K562 (cell line): ENCODE measurements around the gene GSX2. TPM values are rescaled to one million over a fixed set of nuclear protein-coding genes. Genes with fewer than 3 reads are reported as not detected.

Source experiments
- ATAC-seq: fragments of 200-7000 bp; cut with Tn5 transposase; 3 replicates; pipeline ENCODE4 v1.9.1; 2020; ENCODE audit warnings: moderate library complexity
- BruUV-seq: library from RNA; stranded (reverse); fragments of 400-500 nt; replicated peaks from 2 replicates; lab custom pipeline; 2021; lab: Mats Ljungman, UMichigan
- CTCF ChIA-PET: fragments of 300-600 bp; formaldehyde crosslinking; extraction: SDS; loops from one replicate; lab custom pipeline; 2021; ENCODE audit warnings: low intra/inter-chr PET ratio; lab: Yijun Ruan, JAX
- POLR2A ChIA-PET: fragments of 300-600, 350-650 bp; sonication (Branson Sonifier 250); formaldehyde crosslinking; extraction: SDS; loops from one replicate; lab custom pipeline; 2021; ENCODE audit warnings: antibody characterized with exemption, inconsistent platforms; lab: Yijun Ruan, JAX
- DNase-seq, 4 experiments: peaks; one replicate each; pipeline versions ENCODE4 v3.0.0 to v3.0.0-alpha.2; 2011 to 2018; ENCODE audit warnings: low spot score in 3 of 4, mixed read lengths in 3 of 4; ENCODE audit errors: extremely low read depth in 1 of 4
- FAIRE-seq: peaks from 2 replicates; lab custom pipeline; 2011; peaks lifted over from hg19 to GRCh38; lab: Jason Lieb, UNC
- H2AFZ ChIP-seq: 2 replicates; pipeline ENCODE4 v1.6.0; 2011; ENCODE audit warnings: low read depth, low read length, control low read depth, inconsistent platforms
- H3K27ac ChIP-seq: fragments of 200-600 bp; 3 replicates; pipeline ENCODE4 v1.8.0; 2011; ENCODE audit warnings: low read depth, mild to moderate bottlenecking, control low read depth, inconsistent platforms, low read length, moderate library complexity, mixed read lengths; ENCODE audit errors: extremely low read depth
- H3K27me3 ChIP-seq, 2 experiments: fragments of 300-600 bp in 1 of 2; 2 replicates in 1 of 2; 3 replicates in 1 of 2; pipeline versions ENCODE4 v1.6.0 to v1.8.0; 2011; ENCODE audit warnings: inconsistent platforms in 2 of 2, low read length in 2 of 2, mild to moderate bottlenecking in 1 of 2, mixed read lengths in 1 of 2, moderate library complexity in 1 of 2; ENCODE audit not compliant: control insufficient read depth in 2 of 2, insufficient read depth in 2 of 2
- H3K36me3 ChIP-seq: fragments of 300-600 bp; 3 replicates; pipeline ENCODE4 v1.8.0; 2011; ENCODE audit warnings: mild to moderate bottlenecking, low read length, inconsistent platforms; ENCODE audit not compliant: control insufficient read depth, insufficient read depth
- H3K4me1 ChIP-seq, 2 experiments: fragments of 200-600 bp in 1 of 2; replicated peaks in 1 of 2; 2 replicates in 1 of 2; 3 replicates in 1 of 2; pipeline versions ENCODE4 v1.5.1 to v1.8.0; 2011; ENCODE audit warnings: inconsistent platforms in 2 of 2, low read length in 2 of 2, mild to moderate bottlenecking in 1 of 2, mixed read lengths in 1 of 2, moderate library complexity in 1 of 2; ENCODE audit not compliant: control insufficient read depth in 2 of 2, insufficient read depth in 2 of 2
- H3K4me2 ChIP-seq: 2 replicates; pipeline ENCODE4 v1.6.1; 2011; ENCODE audit warnings: low read length, control low read depth, inconsistent platforms, mixed read lengths; ENCODE audit not compliant: insufficient read depth
- H3K4me3 ChIP-seq: fragments of 200-600 bp; sonication (generic), shearing (Covaris generic); 2 replicates; pipeline ENCODE4 v1.5.1; 2016; ENCODE audit warnings: control low read depth, inconsistent platforms
- H3K79me2 ChIP-seq: fragments of 200-600 bp; 3 replicates; pipeline ENCODE4 v1.8.0; 2011; ENCODE audit warnings: low read length, inconsistent platforms; ENCODE audit not compliant: control insufficient read depth, insufficient read depth
- H3K9ac ChIP-seq, 2 experiments: 2 replicates each; pipeline versions ENCODE4 v1.6.0 to v1.6.1; 2011; ENCODE audit warnings: low read depth in 2 of 2, low read length in 2 of 2, control low read depth in 1 of 2, inconsistent platforms in 1 of 2, mild to moderate bottlenecking in 1 of 2, mixed read lengths in 1 of 2; ENCODE audit not compliant: insufficient read depth in 1 of 2
- H3K9me1 ChIP-seq: one replicate; pipeline ENCODE4 v1.6.0; 2011; ENCODE audit warnings: inconsistent platforms, mild to moderate bottlenecking, low read length, moderate library complexity; ENCODE audit not compliant: control insufficient read depth, insufficient read depth
- H3K9me3 ChIP-seq: replicated peaks from 2 replicates; pipeline ENCODE4 v1.5.1; 2011; ENCODE audit warnings: low read depth, low read length, inconsistent platforms; ENCODE audit not compliant: control insufficient read depth, insufficient read depth
- H4K20me1 ChIP-seq: replicated peaks from 2 replicates; pipeline ENCODE4 v1.6.1; 2011; ENCODE audit warnings: low read length, inconsistent platforms, mixed read lengths; ENCODE audit not compliant: control insufficient read depth, insufficient read depth
- EGR1 ChIP-seq: fragments of 450-650 bp; conservative IDR thresholded peaks from 2 replicates; pipeline ENCODE4 v1.6.1; 2017; ENCODE audit warnings: mild to moderate bottlenecking
- HNRNPLL ChIP-seq: fragments of 200-400 bp; formaldehyde crosslinking; IDR thresholded peaks from 2 replicates; pipeline ENCODE4 v1.6.1; 2017; ENCODE audit warnings: low read length, low read depth, mild to moderate bottlenecking; ENCODE audit not compliant: poor library complexity, severe bottlenecking
- MEIS2 ChIP-seq: fragments of 450-650 bp; IDR thresholded peaks from 2 replicates; pipeline ENCODE4 v1.6.1; 2014; ENCODE audit warnings: mild to moderate bottlenecking; ENCODE audit not compliant: partially characterized antibody
- POLR2H ChIP-seq: IDR thresholded peaks from 2 replicates; pipeline ENCODE4 v1.6.1; 2016; ENCODE audit warnings: missing genetic modification characterization, low read depth, mild to moderate bottlenecking, control low read depth, missing compliant biosample characterization, moderate library complexity
- ZNF263 ChIP-seq: sonication (generic); formaldehyde crosslinking; IDR thresholded peaks from 2 replicates; pipeline ENCODE4 v1.8.0; 2022; ENCODE audit warnings: mild to moderate bottlenecking, missing genetic modification reagents, borderline replicate concordance
- WGBS: fragments of 100-300 bp; shearing (Covaris generic); methylation state at CpG from one replicate; pipeline ENCODE4 v1.1.6; 2016; ENCODE audit warnings: low coverage, mixed read lengths; ENCODE audit not compliant: insufficient coverage; ENCODE audit errors: missing lambda C conversion rate; 5-methylcytosine and 5-hydroxymethylcytosine counted together
- in situ Hi-C: fragments of 300-500 bp; cut with MboI; formaldehyde crosslinking; loops from 4 replicates; pipeline ENCODE4 v1.15.0; 2018; ENCODE audit warnings: inconsistent platforms, mixed read lengths
- intact Hi-C: fragments of 100-400 bp; cut with micrococcal nuclease; formaldehyde crosslinking; loops from 2 replicates; pipeline ENCODE4 v1.14.2; 2022
- polyA plus RNA-seq, 8 experiments: library from polyadenylated mRNA; depleted of rRNA in 4 of 8; stranded (reverse) in 5 of 8; unstranded in 3 of 8; fragments of >200 nt; fragmentation: Nextera tagmentation in 2 of 8; fragmentation: Illumina TruSeq in 1 of 8; extraction: Ambion mirVana in 2 of 8; extraction: Trizol in 1 of 8; gene quantifications; 2 replicates each; pipeline versions ENCODE4 v1.2.1 to v1.2.3, GENCODE V29; 2011 to 2014; ENCODE audit warnings: inconsistent platforms in 1 of 8, missing spikeins in 1 of 8
- total RNA-seq, 7 experiments: library from RNA; depleted of rRNA in 6 of 7; stranded (reverse); fragments of >200 nt in 6 of 7; fragmentation: Illumina TruSeq in 2 of 7; extraction: Trizol in 2 of 7; gene quantifications; 2 replicates each; pipeline versions ENCODE4 v1.2.1 to v1.2.3, GENCODE V29; 2011 to 2021; ENCODE audit warnings: low replicate concordance in 1 of 7

Gene GSX2
- total and polyA plus RNA-seq, 9 of the 15 experiments (the other 6 are each of a cell fraction or from before 2014, with no cell fraction given), result not detected

GRCh38 chr4:54090404-54090803 is 9.6 kb upstream of the GSX2 start:
- Histone ChIP-seq H3K4me1 (peaks cover 0 to 12% of the 10 kb centered on the region in 2 experiments; a peak in 2 of 5 replicates), H4K20me1 (no peaks in the 10 kb centered on the region), H3K27me3 (peaks cover 37 to 51% of the 10 kb centered on the region in 2 experiments), H3K36me3 (no peaks in the 10 kb centered on the region), H2AFZ (no peak overlapping the region), H3K79me2 (no peaks in the 10 kb centered on the region), H3K9me1 (no peaks in the 10 kb centered on the region), H3K9ac (no peak overlapping the region), H3K9me3 (no peaks in the 10 kb centered on the region; the same call in none of the 2 replicates), H3K27ac (no peak overlapping the region), H3K4me2 (no peak overlapping the region), H3K4me3 (no peak overlapping the region)
- no peak for DNase-seq
- FAIRE-seq, result no peak
- 0% methylated on average over 8 of the region's 8 CpGs for WGBS
- in situ Hi-C loops (no loop called here), intact Hi-C loops (no loop called here)
- TF ChIP-seq ZNF263 (CRISPR knock-in tag), result no peak
- no peak for TF ChIP-seq MEIS2
- ChIA-PET POLR2A (no interaction called here), CTCF (no interaction called here)
- BruUV-seq, result no TSS peak
- ATAC-seq, result no peak

DNA sequence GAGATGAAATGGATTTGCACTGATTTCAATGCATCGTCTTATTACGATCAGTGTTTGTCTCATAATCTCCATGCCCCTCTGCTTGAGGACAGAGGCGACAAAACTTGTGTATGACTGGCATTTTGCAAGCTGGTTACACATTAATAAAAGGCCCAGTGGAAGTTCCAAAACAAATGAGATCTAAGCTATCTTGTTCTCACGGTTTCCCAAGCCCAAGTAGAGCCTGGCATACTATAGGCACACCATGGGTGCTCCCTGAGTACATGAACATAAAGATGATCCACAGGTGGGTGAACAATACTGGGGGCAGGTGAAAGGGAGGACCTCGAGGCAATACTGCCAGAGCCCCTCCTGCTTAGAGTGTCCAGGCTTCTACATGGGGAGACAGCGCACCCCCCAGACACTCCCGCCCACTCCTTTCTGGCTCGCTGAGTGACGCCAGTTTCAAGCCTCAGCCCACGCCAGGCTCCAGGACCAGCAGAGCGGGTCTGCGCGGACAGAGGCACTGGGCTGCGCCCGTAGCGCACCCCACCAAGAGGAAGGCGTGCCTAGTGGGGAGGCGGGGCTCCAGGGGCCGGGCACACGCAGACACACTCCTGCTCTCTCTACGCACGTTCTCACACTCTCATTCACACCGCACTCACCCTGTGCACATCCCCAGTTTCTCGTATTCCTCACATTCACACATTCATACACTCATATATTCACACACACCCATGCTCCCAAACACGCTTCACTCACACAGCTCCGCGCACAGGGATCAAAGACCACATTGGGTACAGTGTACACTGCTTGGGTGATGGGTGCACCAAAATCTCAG is 8.9 kb upstream of the GSX2 start:
- no TSS peak for BruUV-seq
- FAIRE-seq (no peak), ATAC-seq (peak; percentile 52), DNase-seq (peak in 2 of 4 experiments; percentile 30 to 36)
- ChIA-PET POLR2A (no interaction called here), CTCF (no interaction called here)
- in situ Hi-C loops, result no loop called here
- no peaks in the 10 kb centered on the region; the same call in none of the 2 replicates for H3K9me3 ChIP-seq
- H4K20me1 ChIP-seq, result no peaks in the 10 kb centered on the region
- H3K9me1 ChIP-seq, result no peaks in the 10 kb centered on the region
- no peak overlapping the region for H3K4me3 ChIP-seq
- peak overlapping the region; percentile 67; the same call in 1 of the 2 replicates for H3K4me2 ChIP-seq
- WGBS, result 15% methylated on average over 22 of the region's 27 CpGs
- H3K36me3 ChIP-seq, result no peaks in the 10 kb centered on the region
- peaks cover 0 to 12% of the 10 kb centered on the region in 2 experiments; a peak in 2 of 5 replicates for H3K4me1 ChIP-seq
- no peak overlapping the region for H3K9ac ChIP-seq
- peaks cover 40 to 54% of the 10 kb centered on the region in 2 experiments for H3K27me3 ChIP-seq
- H3K79me2 ChIP-seq, result no peaks in the 10 kb centered on the region
- H3K27ac ChIP-seq, result no peak overlapping the region
- TF ChIP-seq POLR2H (tag) (no peak), EGR1 (peak; percentile 44; the same call in 1 of the 2 replicates), HNRNPLL (peak; percentile 81)
- H2AFZ ChIP-seq, result peak overlapping the region; percentile 65; the same call in 1 of the 2 replicates
- intact Hi-C loops, result no loop called here
